ENCODE data around the gene PRSS2.
A peak's percentile ranks its signal among the peaks of the same experiment; 100 is the strongest.

The PRSS2 gene

DNA sequence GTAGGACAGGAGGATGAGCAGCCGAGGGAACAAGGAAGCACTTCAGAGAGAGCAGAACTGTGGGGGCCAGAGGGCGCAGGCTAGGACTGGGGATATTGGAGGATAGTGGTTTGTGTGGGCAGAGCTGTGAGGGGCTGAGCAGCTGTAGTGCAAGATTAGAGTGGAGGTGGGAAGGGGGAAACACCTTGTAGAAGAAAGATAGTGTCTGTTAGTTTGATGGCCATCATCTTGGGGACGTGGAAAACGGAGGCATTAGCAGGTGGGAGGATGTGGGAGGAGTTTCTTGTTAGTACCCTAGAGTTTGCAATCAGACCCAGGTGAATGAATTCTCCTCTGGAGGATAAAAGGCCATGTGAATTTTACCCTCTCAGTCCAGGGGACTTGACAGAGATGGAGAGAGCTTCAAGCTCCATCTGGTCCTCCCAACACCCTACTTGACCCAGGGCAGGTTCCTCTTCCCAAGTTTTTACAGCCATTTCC is 34.0 kb downstream of the PRSS2 start:
- no peak for DNase-seq

DNA sequence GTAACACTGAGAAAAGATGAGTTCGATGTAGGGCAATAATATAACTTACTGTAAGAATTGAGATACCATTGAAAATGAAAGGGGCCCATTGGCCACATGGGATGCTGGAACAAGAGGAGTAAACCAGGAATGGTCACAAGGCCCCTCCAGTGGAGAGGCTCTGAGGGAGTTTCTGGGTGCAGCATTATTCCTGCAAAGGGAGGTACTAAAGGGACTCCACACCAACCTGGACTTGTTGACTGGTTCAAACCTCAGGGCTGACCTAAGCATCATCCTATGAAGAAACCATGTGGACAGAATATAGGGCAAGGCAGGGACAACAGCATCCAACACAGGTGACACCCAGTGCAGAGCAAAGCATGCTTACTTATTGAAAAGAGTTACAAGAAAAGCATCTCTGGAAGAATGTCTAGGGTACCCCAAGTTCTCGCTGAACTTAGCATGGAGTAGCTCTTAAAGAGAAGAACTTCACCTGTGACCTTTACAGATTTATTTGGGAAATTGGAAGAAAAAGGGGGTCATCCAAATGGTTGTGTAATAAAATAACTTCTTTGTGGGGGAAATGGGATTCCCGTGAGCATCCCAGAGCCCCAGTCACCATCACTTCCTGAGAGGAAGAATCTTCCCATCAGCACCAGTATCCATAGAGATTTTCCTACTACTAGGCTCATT is 34.7 kb downstream of the PRSS2 start:
- DNase-seq = no peak

DNA sequence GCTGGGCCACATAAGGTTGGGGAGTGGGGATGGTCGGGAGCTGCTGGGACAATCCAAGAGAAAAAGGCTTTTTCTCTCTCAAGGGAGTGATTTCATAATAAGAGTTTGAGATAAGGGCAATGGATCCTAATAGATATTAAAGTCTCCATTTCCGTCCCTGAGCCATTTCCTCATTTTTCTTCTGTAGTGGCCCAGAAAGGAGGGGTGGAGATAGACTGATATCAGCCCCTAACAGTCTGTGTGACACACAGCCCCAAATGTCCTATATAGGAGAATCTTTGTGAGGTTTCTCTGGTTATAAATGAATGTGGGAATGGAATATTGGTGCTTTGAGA is 35.2 kb downstream of the PRSS2 start:
- DNase-seq = no peak

DNA sequence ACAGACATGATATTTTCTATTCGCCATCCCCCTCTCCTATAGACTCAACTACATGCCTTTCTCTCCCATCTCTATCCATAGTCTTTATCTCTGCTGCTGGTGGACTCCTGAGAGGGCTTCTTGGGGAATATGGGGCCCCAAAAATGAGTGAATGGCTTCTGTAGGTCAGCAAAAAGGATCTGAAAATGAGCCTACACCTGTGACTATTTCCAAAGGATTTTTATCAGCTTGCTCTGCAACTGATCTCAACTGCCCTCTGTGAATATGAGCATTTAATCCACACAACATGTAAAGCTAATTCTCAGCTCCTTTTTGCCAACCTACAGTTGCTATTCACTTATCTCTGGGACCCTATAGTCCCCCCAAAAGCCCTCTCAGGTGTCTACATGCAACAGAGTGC is 36.2 kb downstream of the PRSS2 start:
- no peak for DNase-seq

DNA sequence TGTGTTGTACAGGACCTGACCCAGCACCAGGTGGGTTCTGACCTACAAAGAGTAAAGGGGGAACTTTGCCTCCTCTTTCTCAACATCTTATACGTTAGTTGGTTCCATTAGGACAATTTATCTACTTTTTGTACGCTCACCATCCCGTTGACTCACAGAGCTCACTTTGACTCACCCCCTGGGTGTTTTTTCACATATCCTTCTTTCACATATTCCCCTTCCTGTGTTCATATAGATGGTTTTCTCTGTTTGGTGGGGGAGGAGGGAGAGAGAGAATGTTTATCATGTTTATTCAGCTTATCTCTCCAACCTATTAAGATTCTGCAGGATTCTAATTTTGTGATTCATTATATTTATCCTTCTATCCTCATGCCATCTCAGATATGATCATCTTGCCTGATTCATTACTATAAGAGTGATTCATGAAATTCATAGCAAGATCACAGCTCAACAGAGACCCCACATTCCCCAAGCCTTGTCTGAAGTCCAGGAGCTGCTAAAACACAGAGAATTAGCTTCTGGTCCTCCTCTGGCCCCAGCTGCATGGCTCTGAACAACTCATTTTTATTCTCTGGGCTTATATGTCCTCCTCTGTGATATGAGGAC is 37.2 kb downstream of the PRSS2 start:
- no peak for DNase-seq

DNA sequence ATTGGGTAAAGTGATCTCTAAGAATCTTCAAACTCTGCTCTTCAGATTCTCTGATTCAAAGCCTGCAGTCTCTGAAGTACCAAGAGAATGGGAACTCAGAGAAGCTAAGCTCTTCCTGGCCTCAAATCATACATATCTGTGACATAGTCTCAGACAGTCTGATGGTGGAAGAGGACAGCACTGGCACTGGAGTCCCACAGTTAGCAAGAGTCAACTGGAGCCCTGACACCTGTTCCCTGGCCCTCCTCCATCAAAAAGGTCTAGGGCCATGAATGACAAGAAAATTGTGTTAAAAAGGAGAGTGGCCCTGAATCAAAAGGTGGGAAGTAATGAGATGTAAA is 37.7 kb downstream of the PRSS2 start:
- DNase-seq = no peak

DNA sequence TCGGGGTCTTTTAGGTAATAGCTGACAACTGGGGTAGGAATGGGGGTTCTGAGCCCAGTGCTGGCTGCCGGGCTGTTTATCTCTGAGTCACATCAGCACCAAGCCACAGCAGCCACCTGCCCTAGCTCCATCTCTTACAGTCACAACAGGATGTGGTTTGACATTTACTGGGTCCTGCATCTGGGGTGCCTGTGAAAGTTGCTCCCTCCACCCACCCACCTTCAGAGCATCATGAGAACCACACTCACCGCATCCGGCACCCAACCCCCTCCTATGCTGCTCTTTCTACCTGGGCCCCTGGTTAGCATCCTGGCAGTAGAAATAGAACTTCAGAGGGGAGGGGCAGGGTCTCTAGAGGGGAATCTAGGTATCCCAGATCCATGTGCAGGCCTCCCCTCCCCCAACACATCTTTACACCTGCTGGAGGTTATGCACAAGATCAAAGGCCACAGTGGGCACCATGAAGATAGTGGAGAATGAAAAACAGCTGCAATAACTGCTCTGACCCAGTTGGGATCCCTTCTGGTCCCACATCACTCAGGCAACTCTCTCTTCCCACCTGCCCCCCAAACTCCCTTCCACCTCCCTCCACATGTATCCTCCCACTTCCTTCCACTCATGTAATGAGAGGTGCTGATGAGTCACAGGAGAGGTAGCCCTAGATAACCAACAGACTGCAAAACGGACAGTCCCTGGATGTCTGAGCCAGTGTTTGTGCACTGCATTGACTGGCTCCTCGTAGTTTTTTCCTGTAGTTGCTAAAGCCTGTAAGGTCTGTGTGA is 38.2 kb downstream of the PRSS2 start:
- no peak for DNase-seq

DNA sequence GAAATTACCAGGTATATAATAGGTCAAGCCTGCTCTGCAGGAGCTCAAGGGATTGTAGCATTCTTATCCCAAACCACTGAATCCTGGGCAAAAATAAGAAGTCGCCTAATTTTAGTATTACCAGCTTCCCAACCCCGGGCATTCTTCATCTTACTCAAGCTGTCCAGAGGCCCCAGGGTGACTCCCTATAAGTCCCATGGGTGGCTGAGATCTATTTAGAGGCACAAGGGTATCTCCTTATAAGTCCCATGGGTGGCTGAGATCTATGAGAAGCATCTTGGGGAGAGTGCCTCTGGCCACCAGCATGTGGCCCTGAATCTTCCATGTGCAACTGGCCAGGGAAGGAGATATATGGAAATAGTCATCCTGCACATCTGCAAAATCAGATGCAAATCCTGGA is 38.9 kb downstream of the PRSS2 start:
- no peak for DNase-seq

DNA sequence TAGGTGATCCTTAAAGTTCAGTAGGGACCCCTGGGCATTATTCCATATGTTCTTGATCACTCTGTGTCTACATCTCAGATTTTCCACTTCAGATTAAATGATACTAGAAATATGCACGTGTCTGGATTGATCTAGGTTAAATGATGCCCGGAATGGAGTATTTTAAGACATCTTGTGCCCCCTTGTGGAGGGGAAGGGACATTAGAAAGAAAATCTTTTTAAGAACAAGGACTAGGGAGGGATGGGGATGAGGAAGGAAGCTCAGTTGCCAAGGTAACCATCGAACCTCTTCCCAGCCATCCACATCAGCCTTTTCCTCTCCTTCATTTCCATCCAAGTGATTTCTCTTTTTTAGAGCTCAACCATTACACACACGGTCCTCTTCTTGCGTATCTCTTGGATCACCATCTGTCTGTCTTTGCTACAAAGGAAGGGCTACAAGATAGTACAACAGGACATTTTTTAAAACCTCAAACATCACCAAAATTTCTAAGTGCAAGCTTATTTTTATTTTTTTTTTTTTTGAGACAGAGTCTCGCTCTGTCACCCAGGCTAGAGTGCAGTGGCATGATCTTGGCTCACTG is 40.5 kb downstream of the PRSS2 start:
- DNase-seq = peak; percentile 41 to 55

DNA sequence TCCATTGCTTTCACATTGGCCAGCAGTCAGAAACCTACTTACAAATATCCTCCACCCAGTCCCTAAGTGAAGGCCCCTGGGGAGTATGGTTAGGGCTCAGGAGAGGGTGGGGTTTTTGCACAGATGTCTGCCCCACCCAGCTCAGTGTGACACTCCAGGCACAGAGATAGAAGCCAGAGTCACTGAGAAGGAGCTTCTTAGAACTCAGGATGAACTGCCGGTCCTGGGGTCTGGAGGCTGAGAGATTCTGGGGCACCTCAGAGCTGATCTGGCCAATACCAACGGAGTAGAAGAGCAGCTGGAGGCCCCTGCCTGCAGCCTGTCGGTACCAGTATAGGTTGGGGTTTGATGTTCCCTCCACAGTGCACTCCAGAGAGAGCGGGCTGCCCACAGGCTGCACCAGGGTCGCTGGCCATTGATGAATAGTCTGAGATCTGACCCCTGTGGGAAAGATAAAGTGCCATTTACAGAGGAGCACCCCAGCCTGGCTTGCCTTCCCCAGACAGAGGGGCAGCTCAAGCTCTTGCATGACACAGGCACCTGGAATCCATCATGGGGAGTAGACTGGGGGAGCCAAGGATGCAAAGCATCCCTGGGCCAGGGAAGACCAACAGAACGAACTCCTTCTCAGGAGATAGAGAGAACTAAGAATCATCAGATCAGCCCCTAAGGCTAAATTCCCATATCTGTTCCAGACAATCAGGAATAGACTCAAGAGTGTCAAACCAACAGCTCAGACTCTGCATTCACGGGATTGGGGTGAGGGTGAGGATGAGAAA is 41.9 kb downstream of the PRSS2 start:
- no peak for DNase-seq

DNA sequence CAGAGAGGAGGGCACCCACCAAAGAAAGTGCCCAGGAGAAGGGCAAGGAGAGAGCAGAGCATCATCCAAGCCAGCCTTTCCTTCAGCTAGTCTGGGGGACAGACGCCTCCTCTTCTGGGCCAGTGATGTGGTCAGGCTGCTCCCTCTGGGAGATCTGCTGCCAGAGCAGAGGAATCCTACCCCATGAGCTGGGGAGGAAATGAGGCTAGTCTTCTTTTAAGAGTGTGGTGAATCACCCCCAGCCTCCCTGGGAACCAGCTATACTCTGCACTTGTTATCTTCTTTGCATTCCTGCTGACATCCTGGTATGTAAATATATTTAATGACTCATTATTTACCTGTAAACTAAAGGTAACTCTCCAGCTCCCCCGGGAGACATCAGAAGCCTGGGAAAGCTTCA is 42.5 kb downstream of the PRSS2 start:
- DNase-seq = no peak

DNA sequence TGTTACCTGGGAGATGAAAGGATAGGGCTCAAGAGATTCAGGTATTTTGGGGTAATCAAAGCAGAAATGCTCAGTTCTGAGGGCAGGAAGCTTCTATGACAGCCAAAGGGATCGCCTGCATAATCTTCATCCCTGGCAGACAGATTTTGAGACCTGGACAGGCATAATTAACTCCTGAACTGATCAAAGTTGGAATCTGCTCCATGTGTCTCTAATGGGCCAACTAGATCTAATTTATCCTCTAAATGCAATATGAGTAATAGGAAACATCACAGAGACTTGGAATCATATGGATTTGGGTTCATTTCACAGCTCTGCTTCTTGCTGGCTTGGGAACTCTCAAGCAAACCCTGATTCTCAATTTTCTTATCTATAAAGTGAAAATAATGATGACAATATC is 42.9 kb downstream of the PRSS2 start:
- no peak for DNase-seq

DNA sequence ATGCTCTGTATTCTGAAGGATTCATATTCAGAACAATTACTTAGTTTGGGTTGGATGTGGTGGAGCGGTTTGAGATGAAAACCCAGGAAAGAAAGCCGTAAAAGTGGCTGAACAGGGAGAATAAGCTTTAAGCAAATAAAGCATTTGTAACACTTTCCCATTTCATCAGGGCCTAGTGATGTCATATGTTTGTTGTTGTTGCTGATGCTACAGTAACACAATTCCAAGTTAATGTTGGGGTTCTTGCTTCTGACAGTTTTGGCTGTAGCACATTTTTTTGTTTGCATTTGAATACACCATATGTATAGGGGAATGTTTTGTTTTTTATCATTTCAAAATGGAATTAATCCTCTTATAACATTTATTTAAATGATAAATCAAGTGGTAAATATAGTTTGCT is 43.7 kb downstream of the PRSS2 start:
- DNase-seq = no peak

DNA sequence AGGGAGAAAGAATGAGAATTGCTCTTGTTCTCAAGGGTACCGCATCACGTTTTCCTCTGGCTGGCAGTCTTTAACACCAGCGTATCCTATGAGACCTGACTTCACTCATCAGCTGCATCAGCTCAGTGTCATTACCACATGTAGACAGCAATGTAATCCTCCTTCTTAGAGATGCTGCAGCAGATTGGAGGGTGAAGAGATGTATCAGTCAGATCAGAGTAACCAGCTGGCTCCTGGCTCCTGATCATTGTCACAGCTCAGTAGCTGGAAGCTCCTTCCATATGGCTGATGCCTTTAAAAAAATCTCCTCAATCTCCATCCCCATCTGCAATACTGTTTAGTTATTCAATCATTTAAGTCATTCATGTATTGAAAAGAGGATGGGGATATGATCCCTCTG is 44.4 kb downstream of the PRSS2 start:
- DNase-seq = no peak

DNA sequence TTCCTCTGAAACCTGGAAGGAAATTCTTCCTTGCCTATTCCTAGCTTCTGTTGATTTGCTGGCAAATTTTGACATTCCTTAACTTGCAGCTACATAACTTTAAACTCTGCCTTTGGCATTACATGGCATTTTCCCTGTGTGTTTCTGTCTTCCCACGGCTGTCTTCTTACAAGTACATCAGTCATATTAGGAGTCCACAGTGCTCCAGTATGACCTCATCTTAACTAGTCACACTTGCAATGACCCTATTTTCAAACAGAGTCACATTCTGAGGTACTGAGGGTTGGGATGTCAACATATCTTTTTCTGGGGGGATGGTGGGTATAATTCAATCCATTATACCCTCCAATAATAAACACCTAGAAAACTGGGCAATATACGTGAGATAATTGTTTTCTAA is 46.7 kb downstream of the PRSS2 start:
- no peak for DNase-seq

DNA sequence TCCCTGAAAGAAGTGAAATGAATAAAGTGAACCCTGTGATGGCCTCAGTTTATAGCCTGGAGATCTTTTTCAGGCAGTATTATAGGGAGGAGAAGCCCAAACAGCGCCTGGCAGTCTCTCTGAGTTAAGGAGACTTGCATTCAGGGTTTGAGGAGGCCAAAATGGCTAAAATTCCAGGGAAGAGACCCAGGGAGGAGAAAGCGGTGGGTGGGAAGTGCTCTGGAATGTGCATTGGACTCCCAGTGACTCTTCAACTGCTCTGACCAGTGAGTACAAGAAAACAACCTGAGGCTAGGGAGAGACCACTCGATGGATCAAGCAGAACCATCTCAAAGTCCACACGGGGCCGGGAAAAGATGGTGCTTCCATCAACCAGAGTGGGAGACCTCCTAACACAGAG is 48.8 kb downstream of the PRSS2 start:
- DNase-seq = no peak

DNA sequence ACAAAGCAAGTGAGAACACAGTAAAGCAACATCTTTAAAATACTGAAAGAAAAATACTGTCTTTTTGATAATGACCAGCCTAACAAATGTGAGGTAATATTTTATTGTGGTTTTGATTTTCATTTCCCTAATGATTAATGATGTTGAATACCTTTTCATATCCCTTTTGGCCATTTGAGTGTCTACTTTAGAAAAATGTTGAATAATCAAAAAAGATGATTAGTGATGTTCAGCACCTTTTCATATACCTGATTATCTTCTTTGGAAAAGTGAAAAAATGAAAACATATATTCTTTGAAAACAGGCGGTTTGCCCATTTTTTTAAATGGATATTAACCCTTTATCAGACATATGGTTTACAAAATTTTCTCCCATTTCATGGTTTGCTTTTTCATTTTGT is 51.9 kb downstream of the PRSS2 start:
- no peak for DNase-seq

All from inflammatory macrophage treated with lipopolysaccharide for 1 hour (primary cell).